Measurements from ENCODE around the gene C8A. TPM values are rescaled to one million over a fixed set of nuclear protein-coding genes. Genes with fewer than 3 reads are reported as not detected.

The C8A gene
- total RNA-seq, 1 experiment from 2014 or later = not detected

- DNase-seq = no peak
Measured at GRCh38 chr1:56939209-56939608, 84.6 kb downstream of the C8A start.

More at GRCh38 chr1:56939209-56939608, 84.6 kb downstream of the C8A start:
- Histone ChIP-seq H3K79me1 (ENCODE audit: insufficient read depth, low read depth, low read length, poor library complexity, severe bottlenecking) (no peaks in the 10 kb centered on the region), H2AFZ (ENCODE audit: low read length) (no peak overlapping the region), H3K27ac (ENCODE audit: insufficient read length, low read depth, low read length) (no peak overlapping the region), H3K4ac (ENCODE audit: low read depth, low read length) (no peak overlapping the region), H3K9ac (ENCODE audit: extremely low read depth, insufficient read length, low read length) (no peak overlapping the region), H3K56ac (ENCODE audit: insufficient read length, low read depth, low read length) (no peak overlapping the region), H4K91ac (ENCODE audit: insufficient read length, low read depth, low read length) (no peak overlapping the region), H3K23ac (ENCODE audit: insufficient read length, low read depth, low read length) (no peak overlapping the region), H4K8ac (replicated peaks; ENCODE audit: insufficient read length, low read depth, low read length) (no peak overlapping the region), H2AK5ac (ENCODE audit: insufficient read length, low read length) (no peak overlapping the region), H3T11ph (ENCODE audit: low read length) (no peak overlapping the region), H2BK5ac (ENCODE audit: insufficient read length, low read length) (no peak overlapping the region), H3K4me1 (ENCODE audit: insufficient read depth, low read length) (peaks cover 7% of the 10 kb centered on the region), H4K20me1 (ENCODE audit: control insufficient read depth, insufficient read depth, insufficient read length) (no peaks in the 10 kb centered on the region), H2BK120ac (ENCODE audit: low read depth, low read length, poor library complexity, severe bottlenecking) (no peak overlapping the region), H2BK12ac (ENCODE audit: insufficient read length, low read depth, low read length) (no peak overlapping the region), H3K79me2 (ENCODE audit: insufficient read depth, low read length) (no peaks in the 10 kb centered on the region), H3K27me3 (ENCODE audit: insufficient read depth, low read length) (no peaks in the 10 kb centered on the region), H3K14ac (ENCODE audit: insufficient read depth, low read length) (no peak overlapping the region), H3K9me3 (ENCODE audit: control insufficient read depth, low read depth, low read length) (no peaks in the 10 kb centered on the region), H2BK15ac (ENCODE audit: low read depth, low read length) (no peak overlapping the region), H4K5ac (ENCODE audit: insufficient read length, low read depth, low read length) (no peak overlapping the region), H3K23me2 (ENCODE audit: insufficient read length, low read depth, low read length, poor library complexity, severe bottlenecking) (no peaks in the 10 kb centered on the region), H3K18ac (ENCODE audit: insufficient read length, low read depth, low read length) (no peak overlapping the region), H2BK20ac (ENCODE audit: low read depth, low read length, poor library complexity, severe bottlenecking) (no peak overlapping the region), H3K4me2 (ENCODE audit: insufficient read depth, insufficient read length, low read length) (no peak overlapping the region)
- Mint-ChIP-seq H3K27me3 (ENCODE audit: low read depth) (peaks cover 45% of the 10 kb centered on the region), H3K9me3 (no peaks in the 10 kb centered on the region; a peak in 1 of 5 replicates), H3K36me3 (ENCODE audit: insufficient read depth in 1 of 3, low read depth in 3 of 3) (no peaks in the 10 kb centered on the region), H3K4me3 (no peak overlapping the region), H3K4me1 (peaks cover 19 to 21% of the 10 kb centered on the region in 2 experiments), H3K27ac (no peak overlapping the region)
- TF ChIP-seq CTCF (conservative IDR thresholded peaks at IDR 0.05) = no peak
- WGBS (ENCODE audit: extremely low coverage, insufficient read length, low lambda C conversion rate) = no CpG with 5 or more reads among the region's 2 CpGs

All from H9 (cell line).